ENCODE results near the gene UQCRQ. TPM values are rescaled to one million over a fixed set of nuclear protein-coding genes. Genes with fewer than 3 reads are reported as not detected.

Gene UQCRQ
- total and polyA plus RNA-seq, 4 donors: 62.5 to 2,326 (median 326) TPM

DNA sequence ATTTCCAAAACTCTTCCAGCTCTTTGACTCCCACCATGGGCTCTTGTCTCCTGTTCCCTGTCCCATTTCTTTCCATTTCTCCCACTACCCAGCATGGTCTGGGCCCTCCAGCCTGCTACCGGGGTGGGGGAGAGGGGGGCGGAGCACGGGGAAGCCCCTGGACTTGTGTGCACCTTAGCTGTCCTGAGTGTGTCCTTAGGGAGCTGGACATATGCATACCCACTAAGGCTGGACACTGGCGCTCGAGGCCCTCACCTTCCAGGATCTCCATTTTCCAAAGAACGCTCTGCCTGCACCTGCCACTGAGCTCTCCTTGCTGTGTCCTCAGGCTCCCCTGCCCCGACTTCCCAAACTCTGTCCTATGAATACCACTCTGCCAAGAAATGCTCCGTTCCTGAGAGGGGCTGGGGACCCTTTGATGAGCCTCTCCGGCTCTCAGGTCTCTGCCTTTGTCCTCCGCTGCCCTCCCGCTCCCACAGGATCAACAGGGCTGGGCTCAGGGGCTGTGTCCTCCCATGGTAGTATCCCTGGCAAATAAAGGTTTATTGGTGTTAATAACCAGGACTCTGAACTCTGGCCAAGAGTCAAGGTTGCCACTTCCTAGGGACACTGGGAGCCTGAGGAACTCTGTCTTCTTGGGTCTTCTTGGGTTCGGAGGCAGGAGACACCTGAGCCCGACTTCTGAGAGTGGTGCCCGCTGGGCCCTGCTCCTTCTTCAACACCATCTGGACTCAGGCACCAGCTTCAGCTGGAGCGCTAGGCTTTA, 35.2 kb upstream of the UQCRQ start:
- no peak for DNase-seq (ENCODE audit: low spot score)
- TF ChIP-seq RAD21 (IDR thresholded peaks at IDR 0.05) (no peak), HNF4A (conservative IDR thresholded peaks at IDR 0.05) (peak; percentile 63 to 76), RXRA (IDR thresholded peaks at IDR 0.05) (peak in 1 of 2 donors; percentile 6)
- peak overlapping the region; percentile 94 to 96 for H3K27ac ChIP-seq (ENCODE audit: low read depth in 1 of 2, low read length in 2 of 2)
- peaks cover under 1 to 38% (median 21%) of the 10 kb centered on the region in 4 donors for H3K4me1 ChIP-seq (ENCODE audit: control insufficient read depth in 4 of 4, insufficient read depth in 4 of 4, low read length in 3 of 4)
- no peaks in the 10 kb centered on the region for H3K9me3 ChIP-seq (ENCODE audit: control insufficient read depth in 4 of 4, low read length in 3 of 4)
- H3K36me3 ChIP-seq (ENCODE audit: control insufficient read depth in 4 of 4, insufficient read depth in 3 of 4, low read depth in 1 of 4, low read length in 3 of 4): peaks cover 0 to 5% (median 0%) of the 10 kb centered on the region in 4 donors
- H3K4me3 ChIP-seq (ENCODE audit: low read depth in 1 of 3, low read length in 3 of 3): peak overlapping the region in 1 of 3 donors; percentile 83
- H3K27me3 ChIP-seq (ENCODE audit: control insufficient read depth in 4 of 4, insufficient read depth in 4 of 4, low read length in 3 of 4): no peaks in the 10 kb centered on the region
- H3K9ac ChIP-seq (ENCODE audit: low read depth in 1 of 2, low read length in 2 of 2): peak overlapping the region; percentile 42 to 67
- WGBS: 78% methylated on average over 15 of the region's 15 CpGs

DNA sequence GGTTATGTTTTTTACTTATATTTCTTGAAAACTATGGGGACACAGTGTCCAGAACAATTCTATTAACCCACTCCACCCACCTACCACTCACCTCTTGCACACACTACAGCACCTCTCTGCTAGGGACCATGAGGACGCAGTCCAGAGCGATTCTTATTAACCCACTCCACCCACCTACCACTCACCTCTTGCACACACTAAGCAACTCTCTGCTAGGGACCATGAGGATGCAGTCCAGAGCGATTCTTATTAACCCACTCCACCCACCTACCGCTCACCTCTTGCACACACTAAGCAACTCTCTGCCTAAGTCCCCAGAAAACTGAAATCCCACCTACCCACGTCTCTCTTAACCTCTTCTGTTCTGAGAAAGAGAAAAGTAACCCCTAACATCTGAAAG, 33.8 kb upstream of the UQCRQ start:
- no peaks in the 10 kb centered on the region for H3K27me3 ChIP-seq (ENCODE audit: control insufficient read depth in 4 of 4, insufficient read depth in 4 of 4, low read length in 3 of 4)
- H3K27ac ChIP-seq (ENCODE audit: low read depth in 1 of 2, low read length in 2 of 2): peak overlapping the region in 1 of 2 donors; percentile 17
- H3K9me3 ChIP-seq (ENCODE audit: control insufficient read depth in 4 of 4, low read length in 3 of 4): no peaks in the 10 kb centered on the region
- no peak overlapping the region for H3K4me3 ChIP-seq (ENCODE audit: low read depth in 1 of 3, low read length in 3 of 3)
- H3K9ac ChIP-seq (ENCODE audit: low read depth in 1 of 2, low read length in 2 of 2): no peak overlapping the region
- no peak for DNase-seq (ENCODE audit: low spot score)
- H3K4me1 ChIP-seq (ENCODE audit: control insufficient read depth in 4 of 4, insufficient read depth in 4 of 4, low read length in 3 of 4): peaks cover 6 to 34% (median 18%) of the 10 kb centered on the region in 4 donors
- 91% methylated on average over 5 of the region's 5 CpGs for WGBS
- peaks cover 0 to 4% (median 0%) of the 10 kb centered on the region in 4 donors for H3K36me3 ChIP-seq (ENCODE audit: control insufficient read depth in 4 of 4, insufficient read depth in 3 of 4, low read depth in 1 of 4, low read length in 3 of 4)
- no peak for TF ChIP-seq RXRA (IDR thresholded peaks at IDR 0.05)
- TF ChIP-seq JUND (IDR thresholded peaks at IDR 0.05): no peak
- TF ChIP-seq, protein P1, sequence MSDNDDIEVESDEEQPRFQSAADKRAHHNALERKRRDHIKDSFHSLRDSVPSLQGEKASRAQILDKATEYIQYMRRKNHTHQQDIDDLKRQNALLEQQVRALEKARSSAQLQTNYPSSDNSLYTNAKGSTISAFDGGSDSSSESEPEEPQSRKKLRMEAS (IDR thresholded peaks at IDR 0.05): no peak
- TF ChIP-seq HNF4G (IDR thresholded peaks at IDR 0.05): no peak
- TF ChIP-seq, protein P2, sequence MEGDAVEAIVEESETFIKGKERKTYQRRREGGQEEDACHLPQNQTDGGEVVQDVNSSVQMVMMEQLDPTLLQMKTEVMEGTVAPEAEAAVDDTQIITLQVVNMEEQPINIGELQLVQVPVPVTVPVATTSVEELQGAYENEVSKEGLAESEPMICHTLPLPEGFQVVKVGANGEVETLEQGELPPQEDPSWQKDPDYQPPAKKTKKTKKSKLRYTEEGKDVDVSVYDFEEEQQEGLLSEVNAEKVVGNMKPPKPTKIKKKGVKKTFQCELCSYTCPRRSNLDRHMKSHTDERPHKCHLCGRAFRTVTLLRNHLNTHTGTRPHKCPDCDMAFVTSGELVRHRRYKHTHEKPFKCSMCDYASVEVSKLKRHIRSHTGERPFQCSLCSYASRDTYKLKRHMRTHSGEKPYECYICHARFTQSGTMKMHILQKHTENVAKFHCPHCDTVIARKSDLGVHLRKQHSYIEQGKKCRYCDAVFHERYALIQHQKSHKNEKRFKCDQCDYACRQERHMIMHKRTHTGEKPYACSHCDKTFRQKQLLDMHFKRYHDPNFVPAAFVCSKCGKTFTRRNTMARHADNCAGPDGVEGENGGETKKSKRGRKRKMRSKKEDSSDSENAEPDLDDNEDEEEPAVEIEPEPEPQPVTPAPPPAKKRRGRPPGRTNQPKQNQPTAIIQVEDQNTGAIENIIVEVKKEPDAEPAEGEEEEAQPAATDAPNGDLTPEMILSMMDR (IDR thresholded peaks at IDR 0.05; ENCODE audit: low read depth, low read length, missing input control): no peak
- no peak for TF ChIP-seq RAD21 (IDR thresholded peaks at IDR 0.05)
- no peak for TF ChIP-seq FOXA2 (IDR thresholded peaks at IDR 0.05)
- no peak for TF ChIP-seq NR2F2 (IDR thresholded peaks at IDR 0.05)
- TF ChIP-seq HNF4A (conservative IDR thresholded peaks at IDR 0.05): no peak
- no peak for TF ChIP-seq GABPA (IDR thresholded peaks at IDR 0.05 in 1 of 2, conservative IDR thresholded peaks at IDR 0.05 in 1 of 2)

DNA sequence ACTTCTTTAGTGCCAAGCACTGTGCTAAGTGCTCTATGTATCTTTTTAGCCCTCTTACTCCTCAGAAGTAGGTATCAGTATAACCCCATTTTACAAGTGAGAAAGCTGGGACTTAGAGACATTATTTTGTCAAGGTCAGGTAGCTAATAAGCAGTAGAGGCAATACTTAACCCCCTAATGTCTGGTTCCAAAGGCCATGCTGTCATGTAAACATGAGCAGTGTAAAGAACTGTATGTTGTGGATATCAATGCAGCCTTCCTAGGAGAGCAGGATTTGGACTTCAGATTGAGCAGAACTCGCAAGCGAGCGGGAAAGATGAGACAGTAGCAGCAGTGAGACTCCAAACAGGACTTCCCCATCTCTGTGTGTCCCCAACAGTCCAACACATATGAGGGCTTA, 32.4 kb upstream of the UQCRQ start:
- no peaks in the 10 kb centered on the region for H3K36me3 ChIP-seq (ENCODE audit: control insufficient read depth in 4 of 4, insufficient read depth in 3 of 4, low read depth in 1 of 4, low read length in 3 of 4)
- no peak for DNase-seq (ENCODE audit: low spot score)
- H3K9ac ChIP-seq (ENCODE audit: low read depth in 1 of 2, low read length in 2 of 2): no peak overlapping the region
- H3K4me3 ChIP-seq (ENCODE audit: low read depth in 1 of 3, low read length in 3 of 3): no peak overlapping the region
- no peak overlapping the region for H3K27ac ChIP-seq (ENCODE audit: low read depth in 1 of 2, low read length in 2 of 2)
- H3K9me3 ChIP-seq (ENCODE audit: control insufficient read depth in 4 of 4, low read length in 3 of 4): no peaks in the 10 kb centered on the region
- H3K4me1 ChIP-seq (ENCODE audit: control insufficient read depth in 4 of 4, insufficient read depth in 4 of 4, low read length in 3 of 4): peaks cover 2 to 32% (median 9%) of the 10 kb centered on the region in 4 donors
- WGBS: 99% methylated on average over 3 of the region's 3 CpGs
- H3K27me3 ChIP-seq (ENCODE audit: control insufficient read depth in 4 of 4, insufficient read depth in 4 of 4, low read length in 3 of 4): no peaks in the 10 kb centered on the region
- TF ChIP-seq, protein P1 (IDR thresholded peaks at IDR 0.05): no peak
- no peak for TF ChIP-seq HNF4A (conservative IDR thresholded peaks at IDR 0.05)
- TF ChIP-seq GABPA (IDR thresholded peaks at IDR 0.05 in 1 of 2, conservative IDR thresholded peaks at IDR 0.05 in 1 of 2): no peak
- no peak for TF ChIP-seq FOXA1 (IDR thresholded peaks at IDR 0.05)
- TF ChIP-seq, protein P2 (IDR thresholded peaks at IDR 0.05; ENCODE audit: low read depth, low read length, missing input control): no peak
- no peak for TF ChIP-seq NR2F2 (IDR thresholded peaks at IDR 0.05)
- TF ChIP-seq, protein P3, sequence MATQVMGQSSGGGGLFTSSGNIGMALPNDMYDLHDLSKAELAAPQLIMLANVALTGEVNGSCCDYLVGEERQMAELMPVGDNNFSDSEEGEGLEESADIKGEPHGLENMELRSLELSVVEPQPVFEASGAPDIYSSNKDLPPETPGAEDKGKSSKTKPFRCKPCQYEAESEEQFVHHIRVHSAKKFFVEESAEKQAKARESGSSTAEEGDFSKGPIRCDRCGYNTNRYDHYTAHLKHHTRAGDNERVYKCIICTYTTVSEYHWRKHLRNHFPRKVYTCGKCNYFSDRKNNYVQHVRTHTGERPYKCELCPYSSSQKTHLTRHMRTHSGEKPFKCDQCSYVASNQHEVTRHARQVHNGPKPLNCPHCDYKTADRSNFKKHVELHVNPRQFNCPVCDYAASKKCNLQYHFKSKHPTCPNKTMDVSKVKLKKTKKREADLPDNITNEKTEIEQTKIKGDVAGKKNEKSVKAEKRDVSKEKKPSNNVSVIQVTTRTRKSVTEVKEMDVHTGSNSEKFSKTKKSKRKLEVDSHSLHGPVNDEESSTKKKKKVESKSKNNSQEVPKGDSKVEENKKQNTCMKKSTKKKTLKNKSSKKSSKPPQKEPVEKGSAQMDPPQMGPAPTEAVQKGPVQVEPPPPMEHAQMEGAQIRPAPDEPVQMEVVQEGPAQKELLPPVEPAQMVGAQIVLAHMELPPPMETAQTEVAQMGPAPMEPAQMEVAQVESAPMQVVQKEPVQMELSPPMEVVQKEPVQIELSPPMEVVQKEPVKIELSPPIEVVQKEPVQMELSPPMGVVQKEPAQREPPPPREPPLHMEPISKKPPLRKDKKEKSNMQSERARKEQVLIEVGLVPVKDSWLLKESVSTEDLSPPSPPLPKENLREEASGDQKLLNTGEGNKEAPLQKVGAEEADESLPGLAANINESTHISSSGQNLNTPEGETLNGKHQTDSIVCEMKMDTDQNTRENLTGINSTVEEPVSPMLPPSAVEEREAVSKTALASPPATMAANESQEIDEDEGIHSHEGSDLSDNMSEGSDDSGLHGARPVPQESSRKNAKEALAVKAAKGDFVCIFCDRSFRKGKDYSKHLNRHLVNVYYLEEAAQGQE (IDR thresholded peaks at IDR 0.05): no peak
- TF ChIP-seq SP1 (IDR thresholded peaks at IDR 0.05): no peak
- no peak for TF ChIP-seq TAF1 (conservative IDR thresholded peaks at IDR 0.05)
- no peak for TF ChIP-seq RXRA (IDR thresholded peaks at IDR 0.05)
- TF ChIP-seq HNF4G (IDR thresholded peaks at IDR 0.05): no peak
- no peak for TF ChIP-seq YY1 (IDR thresholded peaks at IDR 0.05)
- no peak for TF ChIP-seq FOXA2 (IDR thresholded peaks at IDR 0.05)
- TF ChIP-seq, protein P4, sequence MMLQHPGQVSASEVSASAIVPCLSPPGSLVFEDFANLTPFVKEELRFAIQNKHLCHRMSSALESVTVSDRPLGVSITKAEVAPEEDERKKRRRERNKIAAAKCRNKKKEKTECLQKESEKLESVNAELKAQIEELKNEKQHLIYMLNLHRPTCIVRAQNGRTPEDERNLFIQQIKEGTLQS (IDR thresholded peaks at IDR 0.05): no peak
- no peak for TF ChIP-seq JUND (IDR thresholded peaks at IDR 0.05)
